Astrocyte (in vitro differentiated cells and primary cell): Measurements from ENCODE around the gene POLDIP3. TPM values are rescaled to one million over a fixed set of nuclear protein-coding genes. Genes with fewer than 3 reads are reported as not detected.

ENCODE experiments used
- DNase-seq: peaks from one replicate; pipeline ENCODE4 v3.0.0-alpha.2; 2010; ENCODE audit warnings: low read depth
- FAIRE-seq: peaks from 2 replicates; lab custom pipeline; 2011; peaks lifted over from hg19 to GRCh38; lab: Jason Lieb, UNC
- H2AFZ ChIP-seq: 2 replicates; pipeline ENCODE4 v1.6.0; 2012; ENCODE audit warnings: low read depth, low read length, inconsistent platforms
- H3K27ac ChIP-seq: 2 replicates; pipeline ENCODE4 v1.5.1; 2011; ENCODE audit warnings: low read depth, low read length, inconsistent platforms
- H3K27me3 ChIP-seq: 2 replicates; pipeline ENCODE4 v1.6.0; 2011; ENCODE audit warnings: low read length, inconsistent platforms; ENCODE audit not compliant: insufficient read depth
- H3K36me3 ChIP-seq: 2 replicates; pipeline ENCODE4 v1.5.1; 2011; ENCODE audit warnings: low read length, inconsistent platforms; ENCODE audit not compliant: insufficient read depth
- H3K4me1 ChIP-seq: 2 replicates; pipeline ENCODE4 v1.5.1; 2011; ENCODE audit warnings: low read length, inconsistent platforms; ENCODE audit not compliant: insufficient read depth
- H3K4me2 ChIP-seq: 2 replicates; pipeline ENCODE4 v1.6.0; 2012; ENCODE audit warnings: low read length, inconsistent platforms
- H3K4me3 ChIP-seq: 2 replicates; pipeline ENCODE4 v1.5.1; 2011; ENCODE audit warnings: low read depth, mild to moderate bottlenecking, low read length, inconsistent platforms; ENCODE audit not compliant: insufficient read depth
- H3K79me2 ChIP-seq: 2 replicates; pipeline ENCODE4 v1.6.0; 2012; ENCODE audit warnings: mild to moderate bottlenecking, low read length, inconsistent platforms; ENCODE audit not compliant: insufficient read depth
- H3K9ac ChIP-seq: 2 replicates; pipeline ENCODE4 v1.6.0; 2012; ENCODE audit warnings: mild to moderate bottlenecking, low read length, inconsistent platforms
- H3K9me3 ChIP-seq: 2 replicates; pipeline ENCODE4 v1.5.1; 2012; ENCODE audit warnings: low read depth, mild to moderate bottlenecking, low read length, inconsistent platforms; ENCODE audit not compliant: insufficient read depth
- H4K20me1 ChIP-seq: 2 replicates; pipeline ENCODE4 v1.6.0; 2012; ENCODE audit warnings: low read length, inconsistent platforms; ENCODE audit not compliant: insufficient read depth
- H3K27ac Mint-ChIP-seq: one replicate; pipeline ENCODE4 v1.8.0; 2021; ENCODE audit warnings: mild to moderate bottlenecking, mixed read lengths; ENCODE audit not compliant: unreplicated experiment
- H3K27me3 Mint-ChIP-seq: one replicate; pipeline ENCODE4 v1.8.0; 2021; ENCODE audit warnings: low read depth, mixed read lengths; ENCODE audit not compliant: unreplicated experiment
- H3K36me3 Mint-ChIP-seq: one replicate; pipeline ENCODE4 v1.8.0; 2021; ENCODE audit warnings: low read depth, mixed read lengths; ENCODE audit not compliant: unreplicated experiment
- H3K4me1 Mint-ChIP-seq: one replicate; pipeline ENCODE4 v1.8.0; 2021; ENCODE audit warnings: low read depth, mixed read lengths; ENCODE audit not compliant: unreplicated experiment
- H3K4me3 Mint-ChIP-seq: one replicate; pipeline ENCODE4 v1.8.0; 2021; ENCODE audit warnings: mild to moderate bottlenecking, moderate library complexity, mixed read lengths; ENCODE audit not compliant: unreplicated experiment
- H3K9me3 Mint-ChIP-seq: one replicate; pipeline ENCODE4 v1.8.0; 2021; ENCODE audit warnings: mild to moderate bottlenecking, mixed read lengths; ENCODE audit not compliant: unreplicated experiment
- EZH2 ChIP-seq: IDR thresholded peaks from 2 replicates; pipeline ENCODE4 v1.6.1; 2012; ENCODE audit warnings: mild to moderate bottlenecking, low read length, inconsistent platforms; ENCODE audit not compliant: insufficient read depth
- total RNA-seq: library from RNA; stranded (reverse); gene quantifications from 2 replicates; pipeline ENCODE4 v1.2.1, GENCODE V29; 2021
- TF ChIP-seq, protein P1 (sequence below): IDR thresholded peaks from 2 replicates; pipeline ENCODE4 v1.5.1; 2011; ENCODE audit warnings: low read depth, mild to moderate bottlenecking, inconsistent platforms, low read length, moderate library complexity; ENCODE audit not compliant: insufficient read depth

Gene POLDIP3
- total RNA-seq, 1 donor from 2014 or later = 57.1 TPM

DNA sequence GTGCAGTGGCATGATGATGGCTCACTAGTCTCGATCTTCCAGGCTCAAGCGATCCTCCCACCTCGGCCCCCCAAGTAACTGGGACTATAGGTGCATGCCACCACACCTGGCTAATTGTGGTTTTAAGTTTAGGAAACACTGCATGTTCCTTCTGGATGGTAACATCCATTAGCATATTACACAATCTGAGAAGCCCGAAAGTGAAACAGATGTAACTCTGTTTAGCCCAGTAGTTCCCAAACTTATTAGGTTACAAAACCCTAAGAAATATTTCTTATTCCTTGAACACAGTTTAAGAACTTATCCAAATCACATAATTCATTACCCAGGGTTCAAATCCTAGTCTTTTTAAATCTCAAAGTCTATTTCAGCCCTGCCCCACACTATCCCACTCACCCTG is 28.3 kb downstream of the POLDIP3 start:
- peaks cover 14% of the 10 kb centered on the region for H3K79me2 ChIP-seq

DNA sequence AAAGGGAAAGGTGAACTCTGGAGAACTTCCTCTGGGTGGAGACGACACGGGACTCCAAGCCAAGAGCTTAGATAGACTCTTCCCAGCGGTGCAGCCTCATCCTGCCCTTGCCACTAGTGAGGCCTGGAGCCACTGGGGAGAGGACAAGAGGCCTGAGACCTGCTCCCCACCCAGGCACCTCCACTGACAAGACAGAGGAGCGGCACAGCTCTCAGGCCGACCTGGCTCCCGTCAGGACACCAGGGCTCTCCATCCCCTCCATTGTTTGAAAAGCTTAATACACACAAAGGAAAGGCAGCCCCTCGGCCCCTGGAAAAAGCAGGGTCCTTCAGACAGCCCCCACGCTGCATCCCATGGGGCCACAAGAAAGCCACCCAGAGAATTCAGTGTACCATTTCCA is 29.6 kb downstream of the POLDIP3 start:
- FAIRE-seq (no peak), DNase-seq (no peak)
- Histone ChIP-seq H3K9me3 (no peaks in the 10 kb centered on the region), H2AFZ (no peak overlapping the region), H4K20me1 (peaks cover 11% of the 10 kb centered on the region), H3K9ac (no peak overlapping the region), H3K79me2 (peaks cover 16% of the 10 kb centered on the region), H3K36me3 (peaks cover 33% of the 10 kb centered on the region), H3K27me3 (no peaks in the 10 kb centered on the region), H3K4me1 (peaks cover 5% of the 10 kb centered on the region), H3K27ac (no peak overlapping the region), H3K4me3 (no peak overlapping the region), H3K4me2 (no peak overlapping the region)
- Mint-ChIP-seq H3K4me3 (no peak overlapping the region), H3K9me3 (no peaks in the 10 kb centered on the region), H3K4me1 (no peaks in the 10 kb centered on the region), H3K27me3 (no peaks in the 10 kb centered on the region), H3K27ac (no peak overlapping the region), H3K36me3 (peaks cover 10% of the 10 kb centered on the region)
- TF ChIP-seq, protein P1, sequence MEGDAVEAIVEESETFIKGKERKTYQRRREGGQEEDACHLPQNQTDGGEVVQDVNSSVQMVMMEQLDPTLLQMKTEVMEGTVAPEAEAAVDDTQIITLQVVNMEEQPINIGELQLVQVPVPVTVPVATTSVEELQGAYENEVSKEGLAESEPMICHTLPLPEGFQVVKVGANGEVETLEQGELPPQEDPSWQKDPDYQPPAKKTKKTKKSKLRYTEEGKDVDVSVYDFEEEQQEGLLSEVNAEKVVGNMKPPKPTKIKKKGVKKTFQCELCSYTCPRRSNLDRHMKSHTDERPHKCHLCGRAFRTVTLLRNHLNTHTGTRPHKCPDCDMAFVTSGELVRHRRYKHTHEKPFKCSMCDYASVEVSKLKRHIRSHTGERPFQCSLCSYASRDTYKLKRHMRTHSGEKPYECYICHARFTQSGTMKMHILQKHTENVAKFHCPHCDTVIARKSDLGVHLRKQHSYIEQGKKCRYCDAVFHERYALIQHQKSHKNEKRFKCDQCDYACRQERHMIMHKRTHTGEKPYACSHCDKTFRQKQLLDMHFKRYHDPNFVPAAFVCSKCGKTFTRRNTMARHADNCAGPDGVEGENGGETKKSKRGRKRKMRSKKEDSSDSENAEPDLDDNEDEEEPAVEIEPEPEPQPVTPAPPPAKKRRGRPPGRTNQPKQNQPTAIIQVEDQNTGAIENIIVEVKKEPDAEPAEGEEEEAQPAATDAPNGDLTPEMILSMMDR = no peak
- TF ChIP-seq EZH2 = no peak

More for the DNA sequence above, 28.3 kb downstream of the POLDIP3 start:
- Histone ChIP-seq H3K27me3 (no peaks in the 10 kb centered on the region), H3K27ac (no peak overlapping the region), H4K20me1 (peaks cover 11% of the 10 kb centered on the region), H3K9ac (no peak overlapping the region), H3K4me1 (peaks cover 5% of the 10 kb centered on the region), H2AFZ (no peak overlapping the region), H3K4me2 (no peak overlapping the region), H3K36me3 (peaks cover 44% of the 10 kb centered on the region), H3K9me3 (no peaks in the 10 kb centered on the region), H3K4me3 (no peak overlapping the region)
- Mint-ChIP-seq H3K9me3 (no peaks in the 10 kb centered on the region), H3K4me1 (no peaks in the 10 kb centered on the region), H3K36me3 (peaks cover 10% of the 10 kb centered on the region), H3K27me3 (no peaks in the 10 kb centered on the region), H3K27ac (no peak overlapping the region), H3K4me3 (no peak overlapping the region)
- TF ChIP-seq, protein P1 = no peak
- no peak for TF ChIP-seq EZH2
- no peak for DNase-seq
- FAIRE-seq = no peak

DNA sequence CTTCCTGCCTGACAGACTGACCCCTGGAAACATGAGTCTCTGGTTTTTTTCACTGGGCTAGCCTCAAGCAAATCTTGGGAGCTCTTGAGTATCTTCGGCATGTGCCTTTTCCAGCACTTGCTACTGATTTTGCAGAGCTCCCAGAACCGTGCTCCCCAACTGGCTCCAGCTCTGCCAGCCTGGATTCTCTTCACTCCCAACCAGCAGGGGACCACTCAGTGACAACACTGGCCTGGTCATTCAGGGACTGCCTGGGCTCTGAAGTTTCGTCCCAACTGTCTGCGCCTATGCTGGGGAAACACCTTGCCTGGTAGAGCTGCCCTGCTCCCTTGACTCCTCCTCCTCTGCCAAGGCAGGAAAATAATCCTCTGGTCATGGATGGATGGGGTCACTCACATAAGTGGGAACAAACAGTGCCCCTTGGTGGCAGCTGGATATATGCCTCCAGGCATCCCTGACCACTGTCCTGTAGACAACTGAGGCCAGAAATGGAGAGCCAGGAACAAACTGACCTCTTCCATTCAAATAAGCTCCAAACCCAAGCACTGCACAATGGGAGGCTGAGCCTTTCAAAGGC is 30.2 kb downstream of the POLDIP3 start:
- FAIRE-seq (no peak), DNase-seq (no peak)
- Histone ChIP-seq H3K4me2 (no peak overlapping the region), H3K9me3 (no peaks in the 10 kb centered on the region), H3K27me3 (no peaks in the 10 kb centered on the region), H3K36me3 (peaks cover 32% of the 10 kb centered on the region), H3K4me3 (no peak overlapping the region), H3K79me2 (peaks cover 21% of the 10 kb centered on the region), H4K20me1 (peaks cover 11% of the 10 kb centered on the region), H2AFZ (no peak overlapping the region), H3K4me1 (peaks cover 5% of the 10 kb centered on the region), H3K9ac (no peak overlapping the region), H3K27ac (no peak overlapping the region)
- Mint-ChIP-seq H3K36me3 (peaks cover 8% of the 10 kb centered on the region), H3K4me1 (no peaks in the 10 kb centered on the region), H3K4me3 (no peak overlapping the region), H3K9me3 (no peaks in the 10 kb centered on the region), H3K27ac (no peak overlapping the region), H3K27me3 (no peaks in the 10 kb centered on the region)
- no peak for TF ChIP-seq EZH2
- TF ChIP-seq, protein P1 = no peak
